Measurements from ENCODE around the gene CEACAM19.
A peak's percentile ranks its signal among the peaks of the same experiment; 100 is the strongest.

CEACAM19 gene

DNA sequence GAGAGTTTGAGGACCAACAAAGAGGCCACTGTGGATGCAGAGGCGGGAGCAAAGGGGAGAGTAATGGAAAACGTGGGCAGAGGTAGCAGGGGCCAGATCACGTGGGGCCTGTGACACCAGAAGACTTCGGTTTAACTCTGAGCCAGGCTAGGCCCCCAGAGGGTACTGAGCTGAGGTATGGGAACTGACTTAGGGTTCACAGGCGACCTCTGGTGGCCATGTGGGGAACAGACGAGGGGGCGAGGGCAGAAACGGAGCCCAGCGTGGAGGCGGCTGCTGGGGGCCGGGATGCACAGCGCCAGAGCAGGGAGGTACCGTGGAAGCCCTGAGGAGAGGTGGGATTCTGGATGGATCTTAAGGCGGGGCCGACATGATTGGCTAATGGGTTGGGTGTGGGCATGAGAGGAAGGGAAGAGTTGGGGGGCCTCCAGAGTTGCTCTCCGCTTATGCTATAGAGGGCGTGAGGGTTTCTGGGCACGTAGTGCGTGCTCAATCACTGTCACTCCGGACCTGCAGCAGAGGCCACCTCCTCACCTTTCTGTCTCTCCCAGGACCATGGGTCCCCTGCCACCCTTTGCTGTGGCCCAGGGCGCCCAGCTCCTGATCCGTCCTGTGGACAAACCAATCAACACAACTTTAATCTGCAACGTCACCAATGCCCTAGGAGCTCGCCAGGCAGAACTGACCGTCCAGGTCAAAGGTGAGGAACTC is 13.9 kb upstream of the CEACAM19 start:
- DNase-seq (ENCODE audit: low read depth), result no peak
- TF ChIP-seq, protein P1, sequence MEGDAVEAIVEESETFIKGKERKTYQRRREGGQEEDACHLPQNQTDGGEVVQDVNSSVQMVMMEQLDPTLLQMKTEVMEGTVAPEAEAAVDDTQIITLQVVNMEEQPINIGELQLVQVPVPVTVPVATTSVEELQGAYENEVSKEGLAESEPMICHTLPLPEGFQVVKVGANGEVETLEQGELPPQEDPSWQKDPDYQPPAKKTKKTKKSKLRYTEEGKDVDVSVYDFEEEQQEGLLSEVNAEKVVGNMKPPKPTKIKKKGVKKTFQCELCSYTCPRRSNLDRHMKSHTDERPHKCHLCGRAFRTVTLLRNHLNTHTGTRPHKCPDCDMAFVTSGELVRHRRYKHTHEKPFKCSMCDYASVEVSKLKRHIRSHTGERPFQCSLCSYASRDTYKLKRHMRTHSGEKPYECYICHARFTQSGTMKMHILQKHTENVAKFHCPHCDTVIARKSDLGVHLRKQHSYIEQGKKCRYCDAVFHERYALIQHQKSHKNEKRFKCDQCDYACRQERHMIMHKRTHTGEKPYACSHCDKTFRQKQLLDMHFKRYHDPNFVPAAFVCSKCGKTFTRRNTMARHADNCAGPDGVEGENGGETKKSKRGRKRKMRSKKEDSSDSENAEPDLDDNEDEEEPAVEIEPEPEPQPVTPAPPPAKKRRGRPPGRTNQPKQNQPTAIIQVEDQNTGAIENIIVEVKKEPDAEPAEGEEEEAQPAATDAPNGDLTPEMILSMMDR (conservative IDR thresholded peaks at IDR 0.05; ENCODE audit: low read depth, low read length), result peak; percentile 93
- no peak overlapping the region for H3K4me3 ChIP-seq (ENCODE audit: low read length)

DNA sequence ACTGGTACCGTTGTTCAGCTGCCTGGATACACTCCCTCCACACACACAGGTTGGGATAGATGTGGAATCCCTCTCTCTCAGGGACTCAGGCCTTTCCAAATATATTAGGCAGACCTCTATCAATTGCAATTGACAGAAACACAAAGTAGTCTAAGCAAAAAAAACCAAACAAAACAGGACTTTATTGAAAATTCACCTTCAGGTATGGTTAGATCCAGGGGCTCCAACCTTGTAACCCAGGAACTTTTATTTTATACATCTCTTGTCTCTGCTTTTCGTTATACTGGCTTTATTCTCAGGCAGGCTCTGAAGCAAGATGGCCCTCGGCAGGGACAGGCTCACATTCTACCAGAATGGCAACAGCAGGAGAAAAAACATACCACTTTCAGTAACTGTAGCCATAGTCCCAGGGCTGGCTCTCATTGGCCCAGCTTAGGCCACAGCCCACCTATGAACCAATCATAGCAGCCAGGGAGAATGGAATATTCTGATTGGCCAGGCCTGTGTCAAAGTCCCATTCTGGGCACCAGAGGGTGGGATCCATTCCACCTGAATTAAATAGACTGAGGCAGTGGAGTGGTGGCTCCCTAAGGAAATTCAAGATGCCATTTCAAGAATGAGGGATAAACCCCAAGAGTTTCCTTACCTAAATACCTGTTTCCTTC is 13.1 kb upstream of the CEACAM19 start:
- DNase-seq (ENCODE audit: low read depth), result no peak
- TF ChIP-seq, protein P1 (conservative IDR thresholded peaks at IDR 0.05; ENCODE audit: low read depth, low read length), result no peak
- no peak overlapping the region for H3K4me3 ChIP-seq (ENCODE audit: low read length)

DNA sequence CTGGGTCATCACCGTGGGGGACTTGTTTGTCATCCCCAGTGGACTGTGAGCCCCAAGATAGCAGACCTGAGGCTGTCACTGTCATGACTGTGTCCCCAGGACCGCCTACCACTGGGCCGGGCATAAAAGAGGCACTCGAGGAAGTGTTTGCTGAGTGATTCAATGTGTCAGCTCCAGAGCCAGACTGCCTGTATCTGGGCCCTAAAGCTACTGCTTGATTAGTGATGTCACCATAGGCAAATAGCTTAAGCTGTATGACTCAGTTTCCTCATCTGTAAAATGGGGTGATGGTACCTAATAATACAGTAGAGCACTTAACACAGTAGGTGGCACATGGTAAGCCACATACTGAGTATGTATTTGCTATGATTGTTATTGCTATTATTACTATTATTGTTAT is 11.2 kb upstream of the CEACAM19 start:
- TF ChIP-seq, protein P1 (conservative IDR thresholded peaks at IDR 0.05; ENCODE audit: low read depth, low read length), result no peak
- no peak for DNase-seq (ENCODE audit: low read depth)
- H3K4me3 ChIP-seq (ENCODE audit: low read length), result no peak overlapping the region

DNA sequence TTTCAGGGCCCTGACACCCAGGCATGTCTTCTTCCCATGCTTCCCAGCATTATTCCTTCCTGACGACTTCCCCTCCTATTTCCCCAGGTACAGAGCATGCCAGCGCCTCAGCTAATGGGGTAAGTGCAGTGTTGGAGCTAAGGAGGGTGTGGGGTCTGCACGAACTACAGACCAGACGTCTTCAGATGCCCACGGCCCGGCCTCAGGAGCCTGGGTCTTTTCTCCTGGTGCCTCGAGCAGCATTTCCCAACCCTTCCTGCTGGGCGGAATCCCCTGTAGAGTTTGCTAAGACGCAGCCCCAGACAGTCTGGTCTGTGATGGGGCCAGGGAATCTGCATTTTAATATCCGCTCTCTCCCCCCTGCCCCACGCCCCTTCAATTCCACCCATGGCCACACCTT is 10.1 kb upstream of the CEACAM19 start:
- TF ChIP-seq, protein P1 (conservative IDR thresholded peaks at IDR 0.05; ENCODE audit: low read depth, low read length), result no peak
- no peak overlapping the region for H3K4me3 ChIP-seq (ENCODE audit: low read length)
- no peak for DNase-seq (ENCODE audit: low read depth)

DNA sequence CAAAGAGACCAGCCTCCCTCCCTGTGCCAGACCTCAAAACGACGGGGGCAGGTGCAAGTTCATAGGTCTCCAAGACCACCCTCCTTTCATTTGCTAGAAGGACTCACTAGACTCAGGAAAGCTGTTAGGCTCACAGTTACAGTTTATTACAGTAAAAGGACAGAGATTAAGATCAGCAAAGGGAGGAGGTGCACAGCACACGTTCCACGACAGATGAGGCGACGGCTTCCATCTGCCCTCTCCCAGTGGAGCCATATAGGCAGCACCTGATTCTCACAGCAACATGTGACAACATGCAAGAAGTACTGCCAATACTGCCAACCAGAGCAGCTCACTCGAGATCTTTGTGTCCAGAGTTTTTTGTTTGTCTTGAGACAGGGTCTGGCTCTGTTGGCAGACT is 9.4 kb upstream of the CEACAM19 start:
- DNase-seq (ENCODE audit: low read depth), result no peak
- no peak overlapping the region for H3K4me3 ChIP-seq (ENCODE audit: low read length)
- TF ChIP-seq, protein P1 (conservative IDR thresholded peaks at IDR 0.05; ENCODE audit: low read depth, low read length), result no peak

DNA sequence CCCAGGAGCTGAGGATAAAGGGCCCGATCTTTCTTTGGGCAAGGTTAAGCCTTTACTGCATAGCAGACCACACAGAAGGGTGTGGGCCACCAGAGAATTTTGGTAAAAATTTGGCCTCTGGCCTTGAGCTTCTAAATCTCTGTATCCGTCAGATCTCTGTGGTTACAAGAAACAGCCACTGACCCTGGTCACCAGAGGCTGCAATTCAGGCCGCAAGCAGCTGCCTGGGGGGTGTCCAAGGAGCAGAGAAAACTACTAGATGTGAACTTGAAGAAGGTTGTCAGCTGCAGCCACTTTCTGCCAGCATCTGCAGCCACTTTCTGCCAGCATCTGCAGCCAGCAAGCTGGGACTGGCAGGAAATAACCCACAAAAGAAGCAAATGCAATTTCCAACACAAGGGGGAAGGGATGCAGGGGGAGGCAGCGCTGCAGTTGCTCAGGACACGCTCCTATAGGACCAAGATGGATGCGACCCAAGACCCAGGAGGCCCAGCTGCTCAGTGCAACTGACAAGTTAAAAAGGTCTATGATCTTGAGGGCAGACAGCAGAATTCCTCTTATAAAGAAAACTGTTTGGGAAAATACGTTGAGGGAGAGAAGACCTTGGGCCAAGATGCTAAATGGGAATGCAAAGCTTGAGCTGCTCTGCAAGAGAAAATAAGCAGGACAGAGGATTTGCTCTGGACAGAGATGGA is 8.4 kb upstream of the CEACAM19 start:
- H3K4me3 ChIP-seq (ENCODE audit: low read length), result no peak overlapping the region
- DNase-seq (ENCODE audit: low read depth), result no peak
- TF ChIP-seq, protein P1 (conservative IDR thresholded peaks at IDR 0.05; ENCODE audit: low read depth, low read length), result no peak
